NAMALWA (cell line): ENCODE measurements around the gene SESN1.

ENCODE experiments used
- DNase-seq: peaks from one replicate; pipeline ENCODE4 v3.0.0-alpha.2; 2015; ENCODE audit warnings: low spot score

The SESN1 gene

GRCh38 chr6:108961077-108961476, 133.6 kb downstream of the SESN1 start:
- no peak for DNase-seq

GRCh38 chr6:108960601-108961000, 134.0 kb downstream of the SESN1 start:
- no peak for DNase-seq

GRCh38 chr6:108959972-108960582, 134.6 kb downstream of the SESN1 start:
- DNase-seq: no peak

- no peak for DNase-seq
Measured at GRCh38 chr6:108958900-108959770, 135.5 kb downstream of the SESN1 start.

- no peak for DNase-seq
Measured at GRCh38 chr6:108957221-108957620, 137.4 kb downstream of the SESN1 start.

GRCh38 chr6:108955329-108955949, 139.2 kb downstream of the SESN1 start:
- DNase-seq: no peak

GRCh38 chr6:108953681-108954080, 141.0 kb downstream of the SESN1 start:
- DNase-seq: no peak

GRCh38 chr6:108952776-108953486, 141.7 kb downstream of the SESN1 start:
- DNase-seq: no peak

GRCh38 chr6:108951351-108951953, 143.2 kb downstream of the SESN1 start:
- DNase-seq: no peak

- DNase-seq: no peak
Measured at GRCh38 chr6:108948181-108948661, 146.4 kb downstream of the SESN1 start.

GRCh38 chr6:108947114-108947854, 147.4 kb downstream of the SESN1 start:
- no peak for DNase-seq

- no peak for DNase-seq
Measured at GRCh38 chr6:108946695-108947094, 148.0 kb downstream of the SESN1 start.

- DNase-seq: no peak
Measured at GRCh38 chr6:108945681-108946159, 148.9 kb downstream of the SESN1 start.

GRCh38 chr6:108944707-108945680, 149.7 kb downstream of the SESN1 start:
- no peak for DNase-seq

- no peak for DNase-seq
Measured at GRCh38 chr6:108944071-108944470, 150.6 kb downstream of the SESN1 start.

- no peak for DNase-seq
Measured at GRCh38 chr6:108942556-108943492, 151.8 kb downstream of the SESN1 start.

- no peak for DNase-seq
Measured at GRCh38 chr6:108941859-108942258, 152.8 kb downstream of the SESN1 start.

- DNase-seq: no peak
Measured at GRCh38 chr6:108941281-108941680, 153.4 kb downstream of the SESN1 start.

GRCh38 chr6:108940741-108941140, 153.9 kb downstream of the SESN1 start:
- no peak for DNase-seq
